Prostate gland (tissue), 2 donors: ENCODE results near the gene SETBP1. TPM values are rescaled to one million over a fixed set of nuclear protein-coding genes. Genes with fewer than 3 reads are reported as not detected.
A peak's percentile ranks its signal among the peaks of the same experiment; 100 is the strongest.

Source experiments
- DNase-seq: peaks from one replicate; pipeline ENCODE4 v3.0.0-alpha.2; 2019; ENCODE audit warnings: low spot score
- H3K27ac ChIP-seq, 2 donors: fragments of 200-600 bp; sonication (generic); 2 replicates each; pipeline ENCODE4 v1.5.1; 2017 to 2019
- H3K27me3 ChIP-seq: fragments of 200-600 bp; sonication (generic); replicated peaks from 2 replicates; pipeline ENCODE4 v1.5.1; 2019; ENCODE audit not compliant: insufficient read depth
- H3K36me3 ChIP-seq, 2 donors: fragments of 200-600 bp; sonication (generic); 1 replicate in 1 of 2; 2 replicates in 1 of 2; pipeline versions ENCODE4 v1.5.1 to v1.8.1; 2017 to 2019
- H3K4me1 ChIP-seq: fragments of 200-600 bp; sonication (generic); replicated peaks from 2 replicates; pipeline ENCODE4 v1.5.1; 2019
- H3K4me3 ChIP-seq, 2 donors: fragments of 200-600 bp; sonication (generic); 2 replicates each; pipeline ENCODE4 v1.5.1; 2017 to 2019
- H3K9me3 ChIP-seq: fragments of 200-600 bp; sonication (generic); 2 replicates; pipeline ENCODE4 v1.5.1; 2017
- CTCF ChIP-seq, 4 experiments: fragments of 200-600 bp in 2 of 4; fragments of 450-650 bp in 2 of 4; sonication (generic) in 2 of 4; IDR thresholded peaks; 1 replicate in 3 of 4; 2 replicates in 1 of 4; pipeline ENCODE4 v1.5.1; 2016 to 2019; ENCODE audit warnings: antibody characterized with exemption in 4 of 4, mild to moderate bottlenecking in 2 of 4, moderate library complexity in 2 of 4
- POLR2A ChIP-seq: fragments of 450-650 bp; IDR thresholded peaks from one replicate; pipeline ENCODE4 v1.6.1; 2016; ENCODE audit warnings: antibody characterized with exemption, mild to moderate bottlenecking
- POLR2AphosphoS5 ChIP-seq: sonication (generic); formaldehyde crosslinking; IDR thresholded peaks from one replicate; pipeline ENCODE4 v1.6.1; 2017; ENCODE audit warnings: antibody characterized with exemption
- WGBS: methylation state at CpG from one replicate; pipeline ENCODE4 v1.1.5; 2018; 5-methylcytosine and 5-hydroxymethylcytosine counted together
- intact Hi-C: fragments of 100-400 bp; cut with DNase I; formaldehyde crosslinking; loops from one replicate; pipeline ENCODE4 v1.14.2; 2022
- total RNA-seq, 2 donors: library from RNA; depleted of rRNA; stranded (reverse); fragments of >200 nt; gene quantifications; one replicate each; pipeline ENCODE4 v1.1.0, GENCODE V29; 2016

The SETBP1 gene
- total RNA-seq, 2 donors from 2014 or later, result 28.4 to 45.1 TPM

- WGBS, result 98% methylated on average over 2 of the region's 2 CpGs
- intact Hi-C loops, result no loop called here
These were observed 326.8 kb downstream of the SETBP1 start for GRCh38 chr18:45007531-45007930.

GRCh38 chr18:45008694-45009413, 328.2 kb downstream of the SETBP1 start:
- Histone ChIP-seq H3K4me1 (no peaks in the 10 kb centered on the region), H3K27me3 (no peaks in the 10 kb centered on the region), H3K9me3 (no peaks in the 10 kb centered on the region), H3K4me3 (no peak overlapping the region), H3K27ac (no peak overlapping the region), H3K36me3 (no peaks in the 10 kb centered on the region)
- TF ChIP-seq CTCF (IDR thresholded peaks at IDR 0.05) (no peak), POLR2AphosphoS5 (no peak)
- no peak for DNase-seq
- intact Hi-C loops, result no loop called here
- WGBS, result 60% methylated on average over 13 of the region's 13 CpGs

More at GRCh38 chr18:45007531-45007930, 326.8 kb downstream of the SETBP1 start:
- H3K36me3 ChIP-seq, result no peaks in the 10 kb centered on the region
- no peaks in the 10 kb centered on the region for H3K4me1 ChIP-seq
- no peak for DNase-seq
- H3K9me3 ChIP-seq, result no peaks in the 10 kb centered on the region
- no peak overlapping the region for H3K27ac ChIP-seq
- H3K27me3 ChIP-seq, result no peaks in the 10 kb centered on the region
- TF ChIP-seq POLR2A, result no peak
- no peak for TF ChIP-seq CTCF (IDR thresholded peaks at IDR 0.05)
- no peak for TF ChIP-seq POLR2AphosphoS5
- H3K4me3 ChIP-seq, result no peak overlapping the region

GRCh38 chr18:45009756-45010155, 329.1 kb downstream of the SETBP1 start:
- no peak overlapping the region for H3K27ac ChIP-seq
- H3K4me1 ChIP-seq, result no peaks in the 10 kb centered on the region
- no peaks in the 10 kb centered on the region for H3K36me3 ChIP-seq
- no peak overlapping the region for H3K4me3 ChIP-seq
- WGBS, result 83% methylated on average over 5 of the region's 5 CpGs
- intact Hi-C loops, result loop anchor here (10.0 kb wide), 4 partner anchors 55 to 325 kb away; partner anchors contain the start of gene SETBP1
- H3K27me3 ChIP-seq, result no peaks in the 10 kb centered on the region
- H3K9me3 ChIP-seq, result no peaks in the 10 kb centered on the region
- TF ChIP-seq POLR2A (no peak), POLR2AphosphoS5 (no peak)
- no peak for DNase-seq

- H3K4me1 ChIP-seq, result no peaks in the 10 kb centered on the region
- WGBS, result 94% methylated on average over 3 of the region's 3 CpGs
- H3K36me3 ChIP-seq, result no peaks in the 10 kb centered on the region
- no peak for DNase-seq
- intact Hi-C loops, result loop anchor here (10.0 kb wide), 4 partner anchors 53 to 327 kb away; partner anchors contain the start of gene SETBP1
- no peak overlapping the region for H3K4me3 ChIP-seq
- H3K9me3 ChIP-seq, result no peaks in the 10 kb centered on the region
- no peaks in the 10 kb centered on the region for H3K27me3 ChIP-seq
- TF ChIP-seq CTCF (IDR thresholded peaks at IDR 0.05), result no peak
- TF ChIP-seq POLR2A, result no peak
- no peak for TF ChIP-seq POLR2AphosphoS5
- no peak overlapping the region for H3K27ac ChIP-seq
These were observed 331.6 kb downstream of the SETBP1 start for GRCh38 chr18:45012286-45012685.

GRCh38 chr18:45014047-45014501, 333.4 kb downstream of the SETBP1 start:
- Histone ChIP-seq H3K4me1 (no peaks in the 10 kb centered on the region), H3K27me3 (no peaks in the 10 kb centered on the region), H3K9me3 (no peaks in the 10 kb centered on the region), H3K4me3 (no peak overlapping the region), H3K36me3 (no peaks in the 10 kb centered on the region), H3K27ac (peak overlapping the region in 1 of 2 donors; percentile 8)
- 62% methylated on average over 2 of the region's 2 CpGs for WGBS
- no peak for DNase-seq
- intact Hi-C loops, result loop anchor here (10.0 kb wide), 4 partner anchors 51 to 329 kb away; partner anchors contain the start of gene SETBP1
- no peak for TF ChIP-seq POLR2A
- peak in 1 of 4 experiments; percentile 8 for TF ChIP-seq CTCF (IDR thresholded peaks at IDR 0.05)
- TF ChIP-seq POLR2AphosphoS5, result peak; percentile 15
